ENCODE data around the gene FARS2. TPM values are rescaled to one million over a fixed set of nuclear protein-coding genes. Genes with fewer than 3 reads are reported as not detected.
A peak's percentile ranks its signal among the peaks of the same experiment; 100 is the strongest.

FARS2 gene
- total and polyA plus RNA-seq, 5 donors from 2014 or later = 26.9 to 39.7 (median 34.9) TPM

DNA sequence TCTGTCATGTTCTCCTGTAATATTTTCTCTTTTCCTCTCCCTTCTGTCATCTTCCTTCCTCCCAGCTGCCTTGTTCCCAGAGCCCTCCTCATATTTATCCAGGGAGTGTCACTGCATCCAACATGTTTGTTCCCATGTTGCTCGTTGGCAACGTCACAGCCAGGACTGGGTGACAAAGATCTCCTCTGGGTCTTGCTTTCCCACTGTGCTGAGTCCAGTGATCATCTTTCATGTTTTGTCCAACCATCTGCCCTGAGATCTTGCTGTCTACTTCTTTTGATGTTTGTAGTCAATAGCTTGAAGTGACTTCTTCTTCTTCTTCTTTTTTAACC lies 26.6 kb downstream of the FARS2 start:
- H3K36me3 ChIP-seq (ENCODE audit: control insufficient read depth, insufficient read depth, low read length) = peaks cover 5% of the 10 kb centered on the region
- Mint-ChIP-seq H3K4me3 (no peak overlapping the region), H3K27me3 (no peaks in the 10 kb centered on the region), H3K36me3 (peaks cover 22% of the 10 kb centered on the region), H3K4me1 (peaks cover 27 to 68% (median 42%) of the 10 kb centered on the region in 4 donors), H3K27ac (no peak overlapping the region), H3K9me3 (peaks cover 0 to 2% (median 0%) of the 10 kb centered on the region in 7 donors)
- DNase-seq = no peak
- H3K27me3 ChIP-seq (ENCODE audit: control insufficient read depth, insufficient read depth, low read length) = no peaks in the 10 kb centered on the region
- no peaks in the 10 kb centered on the region for H3K4me1 ChIP-seq (ENCODE audit: control insufficient read depth, insufficient read depth, low read length, poor library complexity, severe bottlenecking)
- H3K9me3 ChIP-seq (ENCODE audit: control insufficient read depth in 2 of 2, low read length in 2 of 2) = no peaks in the 10 kb centered on the region
- ATAC-seq (ENCODE audit: low read depth in 2 of 2) = no peak
- H3K27ac ChIP-seq (ENCODE audit: insufficient read depth, low read length, poor library complexity, severe bottlenecking) = no peak overlapping the region
- H3K4me3 ChIP-seq (ENCODE audit: low read depth, low read length) = no peak overlapping the region

DNA sequence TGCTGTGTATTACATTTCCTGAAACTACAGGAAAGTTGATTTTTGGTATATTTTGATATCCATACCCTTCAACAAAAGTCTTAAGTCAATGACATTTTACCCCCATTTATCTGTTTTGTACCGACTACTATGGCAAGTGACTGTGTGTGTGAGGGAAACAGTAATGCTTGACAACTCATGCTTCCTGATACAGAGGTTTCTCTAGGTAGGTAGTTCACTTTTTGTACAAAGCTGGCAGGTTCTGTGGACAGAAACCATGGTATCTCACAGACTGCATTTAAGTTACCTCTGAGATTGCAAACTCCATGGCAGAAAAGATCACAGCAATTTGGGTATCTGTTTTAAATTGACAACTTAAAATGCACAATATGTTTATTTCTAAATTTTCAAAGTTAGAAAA lies 28.8 kb downstream of the FARS2 start:
- Histone ChIP-seq H3K4me3 (ENCODE audit: low read depth, low read length) (no peak overlapping the region), H3K4me1 (ENCODE audit: control insufficient read depth, insufficient read depth, low read length, poor library complexity, severe bottlenecking) (peaks cover 9% of the 10 kb centered on the region), H3K36me3 (ENCODE audit: control insufficient read depth, insufficient read depth, low read length) (peaks cover 5% of the 10 kb centered on the region), H3K9me3 (ENCODE audit: control insufficient read depth in 2 of 2, low read length in 2 of 2) (no peaks in the 10 kb centered on the region), H3K27ac (ENCODE audit: insufficient read depth, low read length, poor library complexity, severe bottlenecking) (no peak overlapping the region), H3K27me3 (ENCODE audit: control insufficient read depth, insufficient read depth, low read length) (no peaks in the 10 kb centered on the region)
- Mint-ChIP-seq H3K4me1 (peaks cover 30 to 74% (median 41%) of the 10 kb centered on the region in 4 donors), H3K9me3 (peaks cover 0 to 2% (median 0%) of the 10 kb centered on the region in 7 donors), H3K27ac (peak overlapping the region in 1 of 3 donors; percentile 11), H3K36me3 (peaks cover 24% of the 10 kb centered on the region), H3K27me3 (no peaks in the 10 kb centered on the region), H3K4me3 (no peak overlapping the region)
- ATAC-seq (ENCODE audit: low read depth in 2 of 2) (no peak), DNase-seq (no peak)

DNA sequence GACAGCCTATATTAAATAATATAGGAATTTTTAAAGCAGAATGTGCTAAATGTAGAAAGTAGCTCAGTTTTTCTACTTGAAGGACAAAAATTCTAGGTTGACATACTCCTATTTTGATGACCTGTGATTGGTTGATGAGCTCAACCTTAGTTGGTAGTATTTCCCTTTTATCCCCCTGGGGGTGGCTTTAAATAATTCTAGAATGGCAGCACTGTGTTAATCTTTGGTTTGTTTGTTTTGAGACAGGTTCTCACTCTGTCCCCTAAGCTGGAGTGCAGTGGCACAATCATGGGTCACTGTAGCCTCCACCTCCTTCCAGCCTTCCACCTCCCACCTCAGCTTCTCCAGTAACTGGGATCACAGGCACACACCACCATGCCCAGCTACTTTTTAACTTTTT lies 29.2 kb downstream of the FARS2 start:
- Mint-ChIP-seq H3K27ac (no peak overlapping the region), H3K4me1 (peaks cover 27 to 70% (median 40%) of the 10 kb centered on the region in 4 donors), H3K27me3 (no peaks in the 10 kb centered on the region), H3K9me3 (peaks cover 0 to 2% (median 0%) of the 10 kb centered on the region in 7 donors), H3K4me3 (no peak overlapping the region), H3K36me3 (peaks cover 21% of the 10 kb centered on the region)
- Histone ChIP-seq H3K27me3 (ENCODE audit: control insufficient read depth, insufficient read depth, low read length) (no peaks in the 10 kb centered on the region), H3K36me3 (ENCODE audit: control insufficient read depth, insufficient read depth, low read length) (peaks cover 5% of the 10 kb centered on the region), H3K4me3 (ENCODE audit: low read depth, low read length) (no peak overlapping the region), H3K27ac (ENCODE audit: insufficient read depth, low read length, poor library complexity, severe bottlenecking) (no peak overlapping the region), H3K9me3 (ENCODE audit: control insufficient read depth in 2 of 2, low read length in 2 of 2) (no peaks in the 10 kb centered on the region), H3K4me1 (ENCODE audit: control insufficient read depth, insufficient read depth, low read length, poor library complexity, severe bottlenecking) (peaks cover 9% of the 10 kb centered on the region)
- no peak for DNase-seq
- no peak for ATAC-seq (ENCODE audit: low read depth in 2 of 2)

DNA sequence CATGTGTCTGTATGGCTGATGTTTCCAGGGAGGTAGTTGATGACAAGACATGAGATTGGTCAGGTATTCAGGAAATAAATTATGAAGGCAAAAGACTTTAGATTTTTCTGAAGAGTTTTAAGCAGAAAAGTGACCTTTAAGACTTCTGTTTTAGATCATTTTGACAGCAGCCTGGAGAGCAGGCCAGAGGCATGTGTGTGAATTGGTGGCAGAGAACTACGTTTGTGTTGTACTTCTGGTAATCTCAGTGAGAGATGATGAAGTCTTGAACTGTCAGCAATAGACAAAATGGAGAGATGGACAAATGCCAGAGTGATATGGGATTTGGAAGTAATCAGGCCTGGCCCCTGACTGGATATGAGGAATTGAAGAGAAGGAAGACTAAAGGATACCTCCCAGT lies 30.8 kb downstream of the FARS2 start:
- no peak for ATAC-seq (ENCODE audit: low read depth in 2 of 2)
- H3K27me3 ChIP-seq (ENCODE audit: control insufficient read depth, insufficient read depth, low read length) = no peaks in the 10 kb centered on the region
- Mint-ChIP-seq H3K27me3 (no peaks in the 10 kb centered on the region), H3K9me3 (peaks cover 0 to 2% (median 0%) of the 10 kb centered on the region in 7 donors), H3K36me3 (peaks cover 22% of the 10 kb centered on the region), H3K4me1 (peaks cover 27 to 59% (median 44%) of the 10 kb centered on the region in 4 donors), H3K27ac (peak overlapping the region in 1 of 3 donors; percentile 6), H3K4me3 (no peak overlapping the region)
- H3K4me1 ChIP-seq (ENCODE audit: control insufficient read depth, insufficient read depth, low read length, poor library complexity, severe bottlenecking) = peaks cover 9% of the 10 kb centered on the region
- DNase-seq = no peak
- peaks cover 5% of the 10 kb centered on the region for H3K36me3 ChIP-seq (ENCODE audit: control insufficient read depth, insufficient read depth, low read length)
- H3K27ac ChIP-seq (ENCODE audit: insufficient read depth, low read length, poor library complexity, severe bottlenecking) = no peak overlapping the region
- no peak overlapping the region for H3K4me3 ChIP-seq (ENCODE audit: low read depth, low read length)
- no peaks in the 10 kb centered on the region for H3K9me3 ChIP-seq (ENCODE audit: control insufficient read depth in 2 of 2, low read length in 2 of 2)

DNA sequence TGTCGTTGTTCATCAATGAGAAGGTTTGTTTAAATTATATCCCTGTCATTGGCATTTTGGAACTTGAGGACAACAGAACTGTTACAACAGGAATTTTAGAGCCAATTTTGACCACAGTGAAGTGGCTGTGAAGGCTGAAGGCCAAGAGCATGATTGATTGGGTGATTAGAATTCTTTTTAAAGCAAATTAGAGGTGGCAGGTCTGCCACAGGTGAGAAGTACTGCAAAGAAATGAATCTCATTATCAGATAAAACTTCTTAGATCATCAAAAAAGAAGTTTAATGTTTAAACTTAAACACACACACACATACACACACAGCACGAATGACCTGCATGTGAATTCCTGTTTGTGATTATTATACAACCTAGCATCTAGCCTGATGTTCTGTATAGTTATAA lies 32.4 kb downstream of the FARS2 start:
- Histone ChIP-seq H3K4me1 (ENCODE audit: control insufficient read depth, insufficient read depth, low read length, poor library complexity, severe bottlenecking) (peaks cover 9% of the 10 kb centered on the region), H3K27ac (ENCODE audit: insufficient read depth, low read length, poor library complexity, severe bottlenecking) (no peak overlapping the region), H3K4me3 (ENCODE audit: low read depth, low read length) (no peak overlapping the region), H3K36me3 (ENCODE audit: control insufficient read depth, insufficient read depth, low read length) (peaks cover 5% of the 10 kb centered on the region), H3K27me3 (ENCODE audit: control insufficient read depth, insufficient read depth, low read length) (no peaks in the 10 kb centered on the region), H3K9me3 (ENCODE audit: control insufficient read depth in 2 of 2, low read length in 2 of 2) (no peaks in the 10 kb centered on the region)
- peaks cover 27 to 60% (median 46%) of the 10 kb centered on the region in 4 donors for H3K4me1 Mint-ChIP-seq
- DNase-seq = no peak
- H3K36me3 Mint-ChIP-seq = peaks cover 14% of the 10 kb centered on the region
- no peak for ATAC-seq (ENCODE audit: low read depth in 2 of 2)
- H3K9me3 Mint-ChIP-seq = peaks cover 0 to 2% (median 0%) of the 10 kb centered on the region in 7 donors
- H3K4me3 Mint-ChIP-seq = no peak overlapping the region
- no peaks in the 10 kb centered on the region for H3K27me3 Mint-ChIP-seq
- H3K27ac Mint-ChIP-seq = peak overlapping the region in 1 of 3 donors; percentile 75

DNA sequence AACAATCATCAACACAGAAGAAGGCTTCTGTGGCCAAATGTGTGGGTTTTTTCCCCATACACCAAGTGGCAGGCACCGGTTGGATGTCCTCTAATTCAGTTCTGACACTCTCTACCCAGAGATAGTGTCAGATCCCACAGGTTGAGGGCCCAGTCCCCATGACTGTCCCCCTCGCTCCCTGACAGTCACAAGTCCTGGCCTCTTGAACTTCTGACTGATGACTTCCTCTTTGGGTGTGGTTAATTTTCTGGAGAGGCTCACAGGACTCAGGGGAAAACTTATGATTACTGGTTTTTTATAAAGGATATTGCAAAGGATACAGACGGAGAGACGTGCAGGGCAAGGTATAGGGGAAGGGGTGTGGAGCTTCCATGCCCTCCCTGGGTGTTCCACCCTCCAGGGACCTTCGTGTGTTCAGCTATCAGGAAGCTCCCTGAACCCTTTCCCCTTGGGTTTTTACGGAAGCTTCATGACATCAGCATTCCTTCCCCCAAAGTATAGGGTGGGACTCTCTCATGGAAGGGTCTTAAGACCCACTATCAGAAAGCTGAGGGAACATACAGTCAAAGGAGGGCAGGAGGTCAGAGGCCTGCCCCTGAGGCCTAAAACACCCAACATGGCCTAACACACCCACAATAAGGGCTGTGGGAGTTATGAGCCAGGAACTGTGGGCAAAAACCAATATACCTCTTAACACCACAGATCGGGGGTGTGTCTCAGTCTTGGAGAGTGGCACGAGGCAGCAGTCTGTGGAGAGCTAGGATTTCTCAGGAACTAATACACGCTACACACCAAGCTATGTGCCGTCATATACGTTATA lies 33.3 kb downstream of the FARS2 start:
- Histone ChIP-seq H3K27me3 (ENCODE audit: control insufficient read depth, insufficient read depth, low read length) (no peaks in the 10 kb centered on the region), H3K9me3 (ENCODE audit: control insufficient read depth in 2 of 2, low read length in 2 of 2) (no peaks in the 10 kb centered on the region), H3K4me1 (ENCODE audit: control insufficient read depth, insufficient read depth, low read length, poor library complexity, severe bottlenecking) (peaks cover 9% of the 10 kb centered on the region), H3K27ac (ENCODE audit: insufficient read depth, low read length, poor library complexity, severe bottlenecking) (no peak overlapping the region), H3K4me3 (ENCODE audit: low read depth, low read length) (no peak overlapping the region), H3K36me3 (ENCODE audit: control insufficient read depth, insufficient read depth, low read length) (peaks cover 5% of the 10 kb centered on the region)
- Mint-ChIP-seq H3K27me3 (no peaks in the 10 kb centered on the region), H3K4me1 (peaks cover 27 to 67% (median 50%) of the 10 kb centered on the region in 4 donors), H3K9me3 (peaks cover 0 to 2% (median 0%) of the 10 kb centered on the region in 7 donors), H3K36me3 (peaks cover 14% of the 10 kb centered on the region), H3K4me3 (no peak overlapping the region), H3K27ac (peak overlapping the region; percentile 34 to 75 (median 59))
- ATAC-seq (ENCODE audit: low read depth in 2 of 2) = peak; percentile 11 to 57
- DNase-seq = no peak

DNA sequence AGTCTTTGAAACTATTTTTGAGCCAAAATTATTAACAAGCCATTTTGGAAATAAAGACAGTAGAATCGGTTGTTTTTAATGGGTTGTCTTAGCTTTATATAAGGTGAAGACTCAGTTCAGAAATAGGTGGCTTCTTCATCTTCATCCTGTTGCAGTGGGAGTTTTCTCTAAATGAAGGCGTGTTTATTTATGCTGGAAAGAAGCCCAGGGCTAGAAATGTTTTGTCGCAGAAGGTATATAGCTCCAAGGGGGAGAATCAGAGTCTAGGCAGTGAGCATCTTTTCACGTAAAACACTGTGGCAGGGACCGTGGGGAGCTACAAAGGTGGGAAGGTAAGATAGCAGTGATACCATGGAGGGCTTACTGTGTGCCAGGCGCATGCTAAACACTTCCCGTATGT lies 34.3 kb downstream of the FARS2 start:
- Histone ChIP-seq H3K27ac (ENCODE audit: insufficient read depth, low read length, poor library complexity, severe bottlenecking) (no peak overlapping the region), H3K9me3 (ENCODE audit: control insufficient read depth in 2 of 2, low read length in 2 of 2) (no peaks in the 10 kb centered on the region), H3K27me3 (ENCODE audit: control insufficient read depth, insufficient read depth, low read length) (no peaks in the 10 kb centered on the region), H3K4me3 (ENCODE audit: low read depth, low read length) (no peak overlapping the region), H3K36me3 (ENCODE audit: control insufficient read depth, insufficient read depth, low read length) (peaks cover 4% of the 10 kb centered on the region), H3K4me1 (ENCODE audit: control insufficient read depth, insufficient read depth, low read length, poor library complexity, severe bottlenecking) (peaks cover 13% of the 10 kb centered on the region)
- H3K27me3 Mint-ChIP-seq = no peaks in the 10 kb centered on the region
- peaks cover 27 to 74% (median 51%) of the 10 kb centered on the region in 4 donors for H3K4me1 Mint-ChIP-seq
- peak overlapping the region in 1 of 4 donors; percentile 33 for H3K4me3 Mint-ChIP-seq
- DNase-seq (no peak), ATAC-seq (ENCODE audit: low read depth in 2 of 2) (no peak)
- peaks cover 14% of the 10 kb centered on the region for H3K36me3 Mint-ChIP-seq
- peaks cover 0 to 2% (median 0%) of the 10 kb centered on the region in 7 donors for H3K9me3 Mint-ChIP-seq
- peak overlapping the region in 1 of 3 donors; percentile 43 for H3K27ac Mint-ChIP-seq
